GM18951 (cell line): Measurements from ENCODE around the gene SLC27A4.

Experiments used
- POLR2A ChIP-seq: IDR thresholded peaks from 4 replicates; pipeline ENCODE4 v1.6.1; 2011; ENCODE audit warnings: mild to moderate bottlenecking; ENCODE audit not compliant: insufficient read length, insufficient read depth; ENCODE audit errors: extremely low read depth
- in situ Hi-C: fragments of 300-500 bp; cut with MboI; formaldehyde crosslinking; loops from one replicate; pipeline ENCODE4 v1.12.0; 2022; ENCODE audit warnings: low sequenced_read_pairs, mixed read lengths, inconsistent platforms; ENCODE audit not compliant: unreplicated experiment

The SLC27A4 gene

DNA sequence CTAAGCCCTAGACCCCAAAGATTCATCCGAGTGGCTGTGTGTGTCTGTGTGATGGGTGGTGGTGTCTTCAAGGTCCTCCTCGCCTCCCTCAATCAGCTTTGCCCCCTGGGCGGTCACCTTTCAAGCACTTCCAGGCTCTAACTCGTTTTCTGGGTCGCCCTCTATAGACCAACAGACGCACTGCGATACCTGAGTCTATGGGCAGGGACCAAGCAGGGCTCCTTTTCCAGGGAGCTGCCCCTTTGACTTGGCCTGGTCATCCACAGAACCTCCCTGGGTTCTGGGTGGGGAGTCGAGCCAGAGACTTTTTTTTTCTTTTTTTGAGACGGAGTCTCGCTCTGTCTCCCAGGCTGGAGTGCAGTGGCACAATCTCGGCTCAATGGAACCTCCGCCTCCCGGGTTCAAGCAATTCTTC lies 1.1 kb downstream of the SLC27A4 start:
- no peak for TF ChIP-seq POLR2A
- in situ Hi-C loops: no loop called here

DNA sequence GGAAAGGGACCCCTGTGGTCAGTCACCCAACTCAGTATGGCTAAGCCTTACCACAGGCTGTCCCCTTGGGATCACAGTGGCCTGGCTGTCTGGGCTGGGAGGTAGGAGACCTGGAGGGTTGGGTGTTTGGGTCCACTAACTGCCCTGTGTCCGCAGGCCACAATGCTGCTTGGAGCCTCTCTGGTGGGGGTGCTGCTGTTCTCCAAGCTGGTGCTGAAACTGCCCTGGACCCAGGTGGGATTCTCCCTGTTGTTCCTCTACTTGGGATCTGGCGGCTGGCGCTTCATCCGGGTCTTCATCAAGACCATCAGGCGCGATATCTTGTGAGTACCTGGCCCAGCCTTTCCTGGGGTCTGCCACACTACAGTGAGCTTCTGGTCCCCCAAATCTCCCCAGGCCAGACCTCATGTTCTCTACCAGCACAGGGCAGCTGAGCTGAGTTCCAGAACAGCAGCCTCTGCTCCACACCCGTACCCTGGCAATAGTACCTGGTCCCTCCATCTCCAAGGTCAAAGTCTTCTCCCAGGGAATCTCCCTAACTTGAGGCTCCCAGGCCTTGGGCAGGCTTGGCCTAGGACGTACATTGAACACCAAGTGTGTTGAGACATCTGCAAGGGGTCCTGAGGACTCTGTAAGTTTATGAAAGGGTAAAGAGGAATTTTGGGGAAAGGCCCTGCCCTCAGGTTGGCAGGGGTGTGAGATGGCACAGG lies 2.8 kb downstream of the SLC27A4 start:
- in situ Hi-C loops: no loop called here
- TF ChIP-seq POLR2A: no peak

DNA sequence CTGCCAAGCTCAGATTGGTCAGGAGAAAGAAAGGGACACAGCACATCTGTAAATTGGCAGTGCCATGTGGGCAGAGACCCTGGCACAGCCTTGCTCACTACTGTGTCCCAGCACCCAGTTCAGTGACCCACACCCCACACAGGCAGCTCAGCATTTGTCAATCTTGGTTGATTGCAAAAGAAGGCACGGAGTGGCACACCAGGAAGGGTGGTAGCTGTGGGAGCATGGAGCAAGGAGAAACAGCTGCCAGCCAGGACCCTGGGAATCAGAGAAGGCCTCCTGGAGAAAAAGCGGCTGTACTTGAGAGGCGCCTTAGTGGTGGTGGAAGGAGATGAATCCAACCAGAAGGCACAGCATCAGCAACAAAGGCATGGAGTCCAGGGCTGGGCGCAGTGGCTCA lies 3.5 kb downstream of the SLC27A4 start:
- in situ Hi-C loops: no loop called here
- no peak for TF ChIP-seq POLR2A

DNA sequence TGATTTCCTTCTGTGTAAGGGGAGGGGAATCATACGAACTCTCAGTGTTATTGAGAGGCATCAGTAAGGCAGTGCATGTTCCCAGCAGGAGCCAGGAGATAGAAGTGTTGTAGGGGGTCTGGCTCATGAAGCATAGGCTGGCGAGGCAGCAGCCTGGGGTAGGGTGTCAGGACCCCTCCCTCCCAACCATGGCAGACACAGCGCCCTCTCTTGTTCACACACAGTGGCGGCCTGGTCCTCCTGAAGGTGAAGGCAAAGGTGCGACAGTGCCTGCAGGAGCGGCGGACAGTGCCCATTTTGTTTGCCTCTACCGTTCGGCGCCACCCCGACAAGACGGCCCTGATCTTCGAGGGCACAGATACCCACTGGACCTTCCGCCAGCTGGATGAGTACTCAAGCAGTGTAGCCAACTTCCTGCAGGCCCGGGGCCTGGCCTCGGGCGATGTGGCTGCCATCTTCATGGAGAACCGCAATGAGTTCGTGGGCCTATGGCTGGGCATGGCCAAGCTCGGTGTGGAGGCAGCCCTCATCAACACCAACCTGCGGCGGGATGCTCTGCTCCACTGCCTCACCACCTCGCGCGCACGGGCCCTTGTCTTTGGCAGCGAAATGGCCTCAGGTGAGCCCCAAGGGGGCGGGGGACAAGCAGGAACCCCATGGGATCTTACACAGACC lies 4.7 kb downstream of the SLC27A4 start:
- in situ Hi-C loops: no loop called here
- TF ChIP-seq POLR2A: no peak

DNA sequence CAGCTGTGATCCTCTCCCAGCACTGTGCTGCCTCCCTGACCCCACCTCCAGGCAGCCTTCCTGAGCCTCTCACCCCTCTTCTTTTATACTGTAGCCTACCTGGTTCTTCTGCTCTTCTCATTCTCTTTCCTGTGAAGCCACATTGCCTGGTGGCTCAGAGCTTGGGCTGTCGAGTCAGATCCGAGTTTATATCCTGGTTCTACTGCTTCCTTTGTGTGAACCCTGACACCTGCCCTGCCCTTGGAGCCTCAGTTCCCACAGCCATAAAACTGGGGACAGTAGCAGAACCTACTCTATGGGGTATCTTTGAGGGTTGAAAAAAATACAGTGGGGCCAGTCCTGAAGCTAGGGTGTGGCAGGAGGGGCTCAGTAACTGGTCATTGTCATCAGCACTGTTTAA lies 8.8 kb downstream of the SLC27A4 start:
- in situ Hi-C loops: no loop called here
- TF ChIP-seq POLR2A: no peak

DNA sequence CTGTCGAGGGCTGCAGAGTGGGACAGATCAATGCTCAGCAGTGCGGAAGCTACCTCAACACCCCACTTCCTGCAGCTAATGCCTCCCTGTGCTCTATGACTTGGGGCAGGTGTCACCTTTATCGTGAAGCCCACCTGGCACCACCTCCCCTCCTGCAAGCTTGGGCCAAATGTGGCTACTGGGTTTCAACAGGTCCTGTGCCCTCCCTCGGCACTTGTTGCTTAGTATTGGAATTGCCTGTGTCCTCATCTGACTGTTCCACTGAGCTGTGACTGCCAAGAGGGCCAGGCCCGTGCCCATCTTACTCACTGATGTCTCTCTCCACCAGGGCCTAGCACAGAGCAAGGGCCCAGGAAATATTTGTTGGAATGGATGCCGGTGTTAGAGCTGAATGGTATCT lies 9.4 kb downstream of the SLC27A4 start:
- no peak for TF ChIP-seq POLR2A
- in situ Hi-C loops: no loop called here

GRCh38 chr9:128355451-128355850 lies 15.1 kb downstream of the SLC27A4 start:
- in situ Hi-C loops: no loop called here
- no peak for TF ChIP-seq POLR2A

- in situ Hi-C loops: no loop called here
- TF ChIP-seq POLR2A: no peak
These were observed 17.8 kb downstream of the SLC27A4 start for GRCh38 chr9:128358090-128358489.

GRCh38 chr9:128358861-128359260 lies 18.5 kb downstream of the SLC27A4 start:
- no peak for TF ChIP-seq POLR2A
- in situ Hi-C loops: no loop called here

DNA sequence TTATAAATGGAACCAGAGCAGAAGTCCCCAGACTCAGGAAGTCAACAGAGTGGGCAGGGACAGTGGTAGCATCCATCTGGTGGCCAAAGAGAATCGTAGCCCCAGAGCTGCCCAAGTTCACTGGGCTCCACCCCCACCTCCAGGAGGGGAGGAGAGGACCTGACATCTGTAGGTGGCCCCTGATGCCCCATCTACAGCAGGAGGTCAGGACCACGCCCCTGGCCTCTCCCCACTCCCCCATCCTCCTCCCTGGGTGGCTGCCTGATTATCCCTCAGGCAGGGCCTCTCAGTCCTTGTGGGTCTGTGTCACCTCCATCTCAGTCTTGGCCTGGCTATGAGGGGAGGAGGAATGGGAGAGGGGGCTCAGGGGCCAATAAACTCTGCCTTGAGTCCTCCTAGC lies 20.5 kb downstream of the SLC27A4 start:
- in situ Hi-C loops: no loop called here

GRCh38 chr9:128361296-128361985 lies 21.1 kb downstream of the SLC27A4 start:
- TF ChIP-seq POLR2A: no peak
- in situ Hi-C loops: no loop called here

More for the DNA sequence above, 20.5 kb downstream of the SLC27A4 start:
- TF ChIP-seq POLR2A: no peak

GRCh38 chr9:128361986-128362646 lies 21.8 kb downstream of the SLC27A4 start:
- peak; percentile 24 for TF ChIP-seq POLR2A
- in situ Hi-C loops: no loop called here

GRCh38 chr9:128362774-128363173 lies 22.4 kb downstream of the SLC27A4 start:
- no peak for TF ChIP-seq POLR2A

GRCh38 chr9:128365525-128365924 lies 25.2 kb downstream of the SLC27A4 start:
- in situ Hi-C loops: no loop called here
- no peak for TF ChIP-seq POLR2A

More at GRCh38 chr9:128362774-128363173, 22.4 kb downstream of the SLC27A4 start:
- in situ Hi-C loops: no loop called here
